Daoy (cell line): ENCODE measurements around the gene KDM2B. TPM values are rescaled to one million over a fixed set of nuclear protein-coding genes. Genes with fewer than 3 reads are reported as not detected.

Experiments used
- DNase-seq: peaks from one replicate; pipeline ENCODE4 v3.0.0-alpha.2; 2015; ENCODE audit warnings: low read depth
- total RNA-seq: library from RNA; depleted of rRNA; stranded (reverse); fragments of >200 nt; shearing (Covaris generic); gene quantifications from 2 replicates; pipeline ENCODE4 v1.2.3, GENCODE V29; 2014; rRNA removed

The KDM2B gene
- total RNA-seq: 21.5 and 39.4 TPM in 2 replicates

DNA sequence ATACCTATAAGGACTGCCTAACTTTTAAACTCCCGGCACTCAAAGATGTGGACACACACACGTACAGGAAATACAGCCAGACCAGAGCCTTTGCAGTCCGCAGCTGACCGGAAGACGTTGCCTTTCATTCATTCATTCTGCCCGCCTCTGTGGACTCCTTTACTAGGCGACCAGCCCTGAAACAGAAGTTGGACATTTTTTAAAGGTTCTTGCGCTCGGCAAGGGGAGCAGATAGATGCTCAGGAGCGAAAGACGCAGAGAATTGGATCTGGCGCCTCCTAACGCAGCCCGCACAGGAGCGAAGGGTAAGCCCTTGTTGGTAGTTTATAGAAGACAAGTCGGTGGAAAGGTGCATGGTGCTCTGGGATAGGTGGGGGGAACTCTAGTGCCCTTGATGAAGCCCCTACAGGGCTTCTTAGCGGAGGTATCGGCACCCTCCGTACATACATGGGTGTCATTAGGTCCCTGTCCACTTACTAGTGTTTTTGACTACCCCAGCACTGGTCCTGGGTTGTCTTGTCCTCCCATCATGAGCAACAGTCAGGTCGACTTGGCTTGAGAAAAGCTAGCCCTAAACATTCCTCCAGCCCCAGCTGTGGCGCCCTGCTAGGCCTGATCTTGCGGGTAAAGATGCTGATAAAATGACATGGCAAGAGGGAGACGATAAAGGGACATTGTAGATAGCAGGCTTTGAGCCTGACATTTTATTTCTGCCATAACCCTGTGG is at the start of gene KDM2B:
Gene KDM2B (minus strand): TSS at position 65 of the 727 bp plus-strand sequence. CDS start 112 bp downstream, outside the sequence.
- peak; percentile 41 for DNase-seq

DNA sequence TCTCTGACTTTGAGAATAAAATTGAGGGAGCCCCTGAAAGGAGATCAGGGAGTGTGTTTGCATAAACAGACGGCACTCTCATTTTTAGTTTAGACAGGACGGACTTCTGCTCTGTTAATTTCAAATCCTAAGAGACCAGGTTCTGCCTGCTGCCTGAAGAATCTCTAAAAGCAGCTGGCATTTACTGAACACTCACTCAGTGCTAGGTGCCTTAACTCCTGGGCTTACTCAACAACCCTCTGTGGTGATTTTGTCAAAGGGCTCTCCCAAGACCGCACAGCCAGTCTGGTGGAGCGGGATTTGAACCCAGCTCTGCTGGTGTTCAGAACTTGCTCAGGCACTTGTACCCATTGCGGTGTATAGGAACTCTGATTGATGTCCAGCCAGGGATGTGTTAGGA is 47.7 kb upstream of the KDM2B start:
- no peak for DNase-seq

DNA sequence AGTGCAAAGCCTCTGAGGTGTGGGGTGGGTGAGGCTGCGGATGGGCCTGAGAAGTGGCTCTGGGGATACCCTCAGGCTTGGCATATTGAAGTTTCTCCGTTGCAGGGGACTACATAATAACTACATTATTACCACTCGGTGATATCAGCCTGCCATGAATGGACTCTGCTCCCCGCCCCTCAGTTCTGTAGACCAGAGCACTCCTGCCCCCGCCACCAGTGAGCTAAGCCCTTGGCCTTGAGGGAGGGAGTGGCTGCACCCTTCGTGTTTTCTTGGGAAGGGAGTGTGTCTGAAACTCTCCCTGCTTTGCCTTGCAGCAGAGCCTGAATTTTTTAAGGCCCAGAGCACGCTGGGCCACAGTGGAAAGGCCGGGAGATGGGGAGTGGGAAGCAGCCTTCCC is 47.2 kb upstream of the KDM2B start:
- no peak for DNase-seq

DNA sequence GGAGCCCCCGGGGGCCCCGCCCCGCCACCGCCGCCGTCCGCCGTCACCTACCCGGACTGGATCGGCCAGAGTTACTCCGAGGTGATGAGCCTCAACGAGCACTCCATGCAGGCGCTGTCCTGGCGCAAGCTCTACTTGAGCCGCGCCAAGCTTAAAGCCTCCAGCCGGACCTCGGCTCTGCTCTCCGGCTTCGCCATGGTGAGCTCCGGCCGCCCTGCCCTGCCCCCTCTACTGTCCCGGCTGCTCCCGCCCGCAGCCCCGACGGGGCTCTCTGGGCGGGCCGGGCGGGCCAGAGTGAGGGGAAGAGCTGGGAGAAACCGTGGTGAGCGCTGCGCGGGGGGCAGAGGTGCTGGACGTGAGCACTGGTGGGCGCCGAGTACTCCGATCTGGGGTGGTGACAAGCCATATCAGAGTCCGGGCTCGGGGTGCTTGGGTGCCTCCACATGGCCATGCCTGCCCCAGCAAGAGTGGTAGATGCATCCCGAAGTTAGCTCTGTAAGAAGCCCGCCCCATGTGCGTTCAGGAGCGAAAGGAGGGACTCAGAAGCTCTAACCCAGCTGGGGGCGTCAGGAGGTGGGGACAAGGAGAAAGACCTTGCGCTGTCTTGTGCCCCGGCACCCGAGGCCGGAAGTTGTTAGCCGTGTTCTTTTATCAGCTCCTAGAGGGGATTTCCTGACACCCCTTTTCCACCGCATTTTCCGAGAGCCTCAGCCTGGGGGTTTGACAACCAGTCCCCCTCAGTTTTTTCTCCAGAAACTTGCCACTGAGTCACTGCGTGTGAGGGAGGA is 46.2 kb upstream of the KDM2B start:
- DNase-seq: peak; percentile 79

DNA sequence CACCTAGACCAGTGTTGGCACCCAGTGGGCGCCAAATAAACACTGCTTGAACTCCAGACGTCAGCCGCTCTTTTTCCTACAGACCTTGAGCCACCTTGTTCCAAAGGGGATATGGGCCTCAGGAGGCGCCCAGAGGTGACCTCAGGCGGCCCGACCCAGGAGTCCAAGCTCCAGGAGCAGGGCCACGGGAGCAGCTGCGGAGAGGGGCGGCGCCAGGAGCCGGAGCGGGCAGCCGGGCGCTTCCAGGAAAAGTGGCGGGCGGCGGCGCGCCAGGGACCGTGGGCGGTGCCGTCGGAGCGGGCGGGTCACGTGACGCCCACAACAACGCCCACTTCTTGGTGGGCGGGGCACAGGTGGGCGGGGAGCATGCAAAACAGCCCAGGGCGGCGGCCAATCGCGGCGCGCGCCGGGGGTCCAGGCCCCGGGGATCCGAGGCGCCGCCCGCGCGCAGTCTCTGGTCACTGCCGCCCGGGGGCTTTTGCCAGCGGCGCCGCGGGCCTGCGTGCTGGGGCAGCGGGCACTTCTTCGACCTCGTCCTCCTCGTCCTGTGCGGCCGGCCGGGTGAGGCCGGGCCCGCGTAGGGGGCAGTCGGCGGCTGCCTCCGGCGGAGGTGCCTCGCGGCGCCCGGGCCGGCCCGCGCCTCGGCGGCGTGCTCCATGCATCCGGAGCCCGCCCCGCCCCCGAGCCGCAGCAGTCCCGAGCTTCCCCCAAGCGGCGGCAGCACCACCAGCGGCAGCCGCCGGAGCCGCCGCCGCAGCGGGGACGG is 45.4 kb upstream of the KDM2B start, which contains the start of gene ORAI1:
Gene ORAI1 (plus strand): TSS at position 444 of the 766 bp plus-strand sequence.
- peak; percentile 98 for DNase-seq

DNA sequence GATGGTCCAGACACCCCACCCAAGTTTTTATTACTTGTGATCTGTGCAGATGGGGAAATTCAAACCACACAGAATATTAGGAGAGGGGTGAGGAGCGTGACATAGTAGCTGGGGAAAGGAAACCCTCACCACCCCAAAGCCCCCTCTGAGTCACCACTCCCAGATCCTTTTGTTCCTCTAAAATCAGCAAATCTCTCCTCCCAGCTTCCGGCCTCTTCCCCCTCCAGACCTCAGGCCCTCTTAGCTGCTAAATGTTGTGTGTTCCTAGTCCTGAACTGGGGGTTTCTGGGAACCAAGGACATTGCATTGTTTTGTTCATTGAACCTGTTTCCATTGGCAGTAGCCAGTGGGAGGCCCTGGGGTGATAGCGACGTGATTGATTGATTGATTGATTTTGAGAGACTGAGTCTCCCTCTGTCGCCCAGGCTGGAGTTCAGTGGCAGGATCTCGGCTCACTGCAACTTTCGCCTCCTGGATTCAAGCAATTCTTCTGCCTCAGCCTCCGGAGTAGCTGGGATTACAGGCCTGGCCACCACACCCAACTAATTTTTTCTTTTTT is 39.6 kb upstream of the KDM2B start:
- peak; percentile 18 for DNase-seq

DNA sequence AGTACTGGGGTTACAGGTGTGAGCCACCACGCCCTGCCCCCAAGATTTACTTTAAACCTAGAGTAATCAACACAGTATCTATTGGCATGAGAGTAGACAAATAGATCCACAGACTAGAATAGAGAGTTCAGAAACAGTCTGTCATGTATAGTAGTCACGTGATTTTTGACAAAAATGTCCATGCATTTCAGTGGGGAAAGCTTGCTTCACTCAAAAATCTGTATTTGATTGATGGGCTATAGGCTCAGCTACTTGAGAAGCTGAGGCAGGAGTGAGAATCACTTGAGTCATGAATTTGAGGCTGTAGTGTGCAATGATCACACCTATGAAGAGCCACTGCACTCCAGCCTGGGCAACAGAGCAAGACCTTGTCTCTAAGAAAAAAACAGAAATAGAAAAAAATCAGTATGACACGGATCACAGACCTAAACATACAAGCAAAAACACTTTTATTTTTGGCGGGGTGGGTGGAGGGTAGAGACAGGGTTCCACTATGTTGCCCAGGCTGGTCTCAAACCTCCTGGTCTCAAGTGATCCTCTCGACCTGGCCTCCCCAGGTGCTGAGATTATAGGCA is 37.9 kb upstream of the KDM2B start:
- DNase-seq: no peak

DNA sequence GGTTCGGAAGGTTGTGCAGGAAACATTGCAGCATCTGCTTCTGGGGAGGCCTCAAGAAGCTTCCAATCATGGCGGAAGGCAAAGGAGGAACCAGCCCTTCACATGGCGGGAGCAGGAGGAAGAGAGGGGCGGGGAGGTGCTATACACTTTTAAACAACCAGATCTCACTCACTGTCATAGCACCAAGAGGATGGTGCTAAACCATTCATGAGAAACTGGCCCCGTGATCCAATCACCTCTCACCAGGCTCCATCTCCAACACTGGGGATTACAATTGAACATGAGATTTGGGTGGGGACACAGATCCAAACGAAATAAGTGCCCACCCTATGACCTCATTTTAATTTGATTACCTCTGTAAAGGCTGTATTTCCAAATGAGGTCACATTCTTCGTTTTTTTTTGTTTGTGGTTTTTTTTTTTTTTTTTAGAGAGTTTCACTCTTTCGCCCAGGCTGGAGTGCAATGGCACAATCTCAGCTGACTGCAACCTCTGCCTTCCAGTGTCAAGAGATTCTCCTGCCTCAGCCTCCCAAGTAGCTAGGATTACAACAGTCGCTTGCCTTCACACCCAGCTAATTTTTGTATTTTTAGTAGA is 34.1 kb upstream of the KDM2B start:
- no peak for DNase-seq

DNA sequence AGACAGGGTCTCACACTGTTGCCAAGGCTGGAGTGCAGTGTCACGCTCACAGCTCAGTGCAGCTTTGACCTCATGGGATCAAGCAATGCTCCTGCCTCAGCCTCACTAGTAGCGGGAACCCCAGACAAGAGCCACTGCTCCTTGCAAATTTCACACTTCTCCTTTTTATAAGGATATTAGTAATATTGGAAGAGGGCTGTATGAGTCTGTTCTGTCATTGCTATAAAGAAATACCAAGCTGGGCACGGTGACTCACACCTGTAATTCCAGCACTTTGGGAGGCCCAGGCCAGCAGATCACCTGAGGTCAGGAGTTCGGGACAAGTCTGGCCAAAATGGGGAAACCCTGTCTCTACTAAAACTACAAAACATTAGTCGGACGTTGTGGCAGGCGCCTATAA is 32.6 kb upstream of the KDM2B start:
- no peak for DNase-seq

DNA sequence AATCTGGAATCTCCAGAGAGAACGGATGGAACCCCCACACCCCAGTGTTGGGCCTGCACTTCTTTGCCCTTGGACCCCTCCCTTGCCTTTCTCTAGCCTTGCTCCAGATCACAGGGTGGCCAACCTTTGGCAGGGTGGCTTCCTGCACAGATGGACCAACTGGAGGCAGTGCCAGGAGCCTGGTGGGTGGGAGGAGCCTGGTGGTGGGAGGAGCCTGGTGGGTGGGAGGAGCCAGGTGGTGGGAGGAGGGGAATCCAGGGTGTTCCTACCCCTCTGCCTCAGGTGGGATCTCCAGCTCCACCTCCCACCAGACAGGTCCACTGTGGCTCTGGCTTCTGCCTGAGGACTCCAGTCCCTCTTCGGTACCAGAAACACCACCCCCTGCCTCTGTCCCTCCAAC is 30.5 kb upstream of the KDM2B start:
- peak; percentile 27 for DNase-seq

DNA sequence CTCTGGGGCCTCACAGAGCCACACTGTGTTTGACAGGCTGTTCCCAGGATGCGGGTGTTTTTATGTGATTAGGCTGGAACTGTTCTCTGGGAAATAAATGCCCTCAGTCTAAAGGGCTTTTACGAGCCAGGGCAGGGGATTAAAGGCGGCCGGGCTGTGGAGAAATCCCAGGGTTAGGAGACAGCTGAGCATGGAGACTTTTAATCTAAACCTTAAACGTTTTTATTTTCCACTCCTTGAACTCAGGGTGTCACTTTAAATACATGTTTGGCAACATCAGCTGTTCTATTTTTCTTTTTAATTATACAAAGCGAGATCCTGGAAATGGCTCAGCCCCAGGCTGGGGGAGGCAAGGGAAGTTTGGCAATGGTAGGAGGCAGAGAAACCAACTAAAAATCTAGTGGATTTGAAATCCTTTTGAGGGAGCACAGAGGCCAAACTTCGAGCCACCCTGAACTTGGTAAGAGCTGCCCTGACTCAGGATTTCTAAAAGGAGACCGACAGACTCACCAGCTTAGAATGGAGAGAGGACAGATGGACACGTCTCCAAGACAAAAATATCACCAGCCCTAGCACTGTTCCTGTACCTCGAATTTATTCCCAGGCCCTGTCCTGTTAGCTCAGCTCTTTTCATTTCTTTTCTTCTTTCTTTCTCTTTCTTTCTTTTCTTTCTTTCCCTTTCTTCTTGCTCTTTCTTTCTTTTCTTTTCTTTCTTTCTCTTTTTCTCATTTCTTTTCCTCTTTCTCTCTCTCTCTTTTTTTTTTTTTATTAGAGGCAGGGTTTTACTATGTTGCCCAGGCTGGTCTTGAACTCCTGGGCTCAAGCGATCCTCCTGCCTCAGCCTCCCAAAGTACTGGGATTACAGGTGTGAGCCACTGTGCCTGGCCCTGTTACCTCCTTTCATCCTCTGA is 29.7 kb upstream of the KDM2B start:
- no peak for DNase-seq

DNA sequence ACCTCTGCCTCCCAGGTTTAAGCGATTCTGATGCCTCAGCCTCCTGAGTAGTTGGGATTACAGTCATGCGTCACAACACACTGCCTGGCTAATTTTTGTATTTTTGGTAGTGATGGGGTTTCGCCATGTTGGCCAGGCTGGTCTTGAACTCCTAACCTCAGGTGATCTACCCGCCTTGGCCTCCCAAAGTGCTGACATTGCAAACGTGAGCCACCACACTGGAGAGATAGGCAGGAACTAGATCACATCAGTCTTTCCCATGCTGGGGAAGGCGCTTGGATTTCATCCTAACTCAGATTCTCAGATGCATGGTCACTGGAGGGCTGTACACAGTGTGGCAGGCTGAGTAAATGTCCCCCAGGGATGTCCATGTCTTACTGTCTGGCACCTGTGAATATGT is 27.5 kb upstream of the KDM2B start:
- DNase-seq: no peak

DNA sequence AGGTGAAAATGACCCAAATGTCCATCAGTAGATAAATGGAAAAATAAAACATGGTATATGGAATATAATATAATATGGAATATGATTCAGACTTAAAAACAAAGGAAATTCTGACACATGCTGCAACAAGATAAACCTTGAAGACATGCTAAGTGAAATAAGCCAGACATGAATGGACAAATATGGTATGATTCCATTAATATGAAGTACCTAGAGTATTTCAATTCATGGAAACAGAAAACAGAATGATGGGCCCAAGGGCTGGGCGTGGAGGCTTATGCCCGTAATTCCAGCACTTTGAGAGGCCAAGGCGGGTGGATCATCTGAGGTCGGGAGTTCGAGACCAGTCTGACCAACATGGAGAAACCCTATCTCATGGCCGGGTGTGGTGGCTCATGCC is 22.8 kb upstream of the KDM2B start:
- no peak for DNase-seq

DNA sequence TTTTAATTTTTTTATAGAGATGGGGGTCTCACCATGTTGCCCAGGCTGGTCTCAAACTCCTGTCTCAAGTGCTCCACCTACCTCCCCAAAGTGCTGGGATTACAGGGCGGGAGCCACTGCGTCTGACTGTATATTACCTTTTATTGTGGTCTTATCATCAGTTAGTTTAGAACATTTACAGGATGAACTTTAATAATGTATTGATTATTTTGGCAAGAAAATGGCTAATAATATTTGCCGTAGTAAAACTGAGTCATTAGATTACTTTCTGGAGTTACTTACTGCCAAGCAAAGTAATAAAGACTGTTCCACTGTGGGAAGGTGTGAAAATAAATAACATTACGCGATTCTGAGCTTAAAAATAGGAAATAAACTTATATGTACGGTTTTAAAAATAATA is 21.9 kb upstream of the KDM2B start:
- DNase-seq: no peak

DNA sequence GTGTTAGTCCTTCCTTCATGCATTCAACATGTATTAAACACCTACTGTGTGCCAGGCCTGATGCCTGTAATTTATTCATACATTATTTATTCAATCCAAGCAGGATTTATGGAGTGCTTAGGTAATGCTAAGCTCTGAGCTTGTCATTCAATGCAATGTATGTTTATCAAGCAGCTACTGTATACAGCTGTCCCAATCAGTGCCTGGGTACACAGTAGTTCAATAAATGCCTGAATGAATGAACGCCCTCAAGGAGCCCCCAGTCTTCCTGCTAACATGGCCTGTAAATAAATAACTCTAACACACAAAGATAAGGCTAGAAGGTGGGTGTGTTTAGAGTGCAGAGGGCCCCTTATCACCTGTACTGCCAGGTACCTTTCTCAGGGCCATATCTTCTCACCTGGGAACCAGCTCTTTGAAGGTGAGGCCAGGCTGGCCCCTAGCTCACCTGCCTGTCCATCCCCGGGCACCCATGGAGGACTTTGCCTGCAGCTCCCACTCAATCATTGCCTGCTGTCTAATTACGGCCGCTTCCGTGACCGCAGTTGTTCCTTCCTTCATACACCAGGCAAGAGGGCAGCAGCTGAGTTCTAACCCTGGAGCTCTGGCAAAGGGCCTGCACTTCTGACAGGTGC is 20.0 kb upstream of the KDM2B start:
- no peak for DNase-seq

DNA sequence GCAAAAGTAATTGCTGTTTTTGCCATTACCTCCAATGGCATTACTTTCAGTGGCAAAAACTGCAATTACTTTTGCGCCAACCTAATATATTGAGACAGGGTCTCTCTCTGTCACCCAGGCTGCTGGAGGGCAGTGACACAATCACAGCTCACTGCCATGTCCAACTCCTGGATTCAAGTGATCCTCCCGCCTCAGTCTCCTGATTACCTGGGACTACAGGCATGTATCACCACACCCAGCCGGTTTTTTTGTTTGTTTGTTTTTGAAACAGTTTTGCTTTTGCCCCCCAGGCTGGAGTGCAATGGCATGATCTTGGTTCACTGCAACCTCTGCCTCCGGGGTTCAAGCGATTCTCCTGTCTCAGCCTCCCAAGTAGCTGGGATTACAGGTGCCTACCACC is 15.7 kb upstream of the KDM2B start:
- no peak for DNase-seq

DNA sequence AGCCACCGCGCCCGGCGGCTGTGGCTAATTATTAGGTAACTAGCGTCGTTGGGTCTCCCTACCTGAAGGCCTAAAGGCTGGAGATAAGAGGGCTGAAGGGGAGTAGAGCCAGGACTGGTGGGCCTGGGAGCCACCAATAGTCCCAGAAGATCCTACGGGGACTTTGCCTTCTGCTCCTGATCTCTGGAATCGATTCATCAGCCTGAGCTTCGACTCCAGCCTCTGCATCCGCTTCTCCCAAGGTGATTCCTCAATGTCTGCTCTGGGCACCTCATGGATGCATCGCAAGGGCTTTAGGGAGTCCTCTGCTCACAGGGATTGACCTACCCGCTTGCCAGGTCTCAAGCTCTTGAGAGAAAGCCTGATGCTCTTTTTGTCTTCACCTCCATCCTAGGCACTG is 14.7 kb upstream of the KDM2B start:
- no peak for DNase-seq

DNA sequence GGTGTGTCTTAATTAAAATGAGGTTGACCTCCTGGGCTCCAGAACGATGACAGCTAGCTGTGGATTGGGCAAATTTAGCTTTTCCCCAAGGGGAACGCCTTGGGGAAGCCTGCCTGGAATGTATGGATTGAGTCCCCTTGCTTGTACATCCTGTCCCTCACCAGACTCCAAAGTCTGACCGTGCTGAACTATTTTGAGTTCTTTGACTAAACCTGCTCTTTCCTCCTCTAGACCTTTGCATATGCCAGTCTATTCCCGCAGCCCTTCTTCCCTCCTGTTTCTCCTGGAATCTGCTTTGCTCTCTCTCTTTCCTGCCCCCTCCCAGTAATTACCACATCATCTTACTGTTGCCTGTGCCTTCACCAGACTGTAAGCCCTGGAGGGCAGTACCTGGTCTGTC is 11.5 kb upstream of the KDM2B start:
- no peak for DNase-seq

DNA sequence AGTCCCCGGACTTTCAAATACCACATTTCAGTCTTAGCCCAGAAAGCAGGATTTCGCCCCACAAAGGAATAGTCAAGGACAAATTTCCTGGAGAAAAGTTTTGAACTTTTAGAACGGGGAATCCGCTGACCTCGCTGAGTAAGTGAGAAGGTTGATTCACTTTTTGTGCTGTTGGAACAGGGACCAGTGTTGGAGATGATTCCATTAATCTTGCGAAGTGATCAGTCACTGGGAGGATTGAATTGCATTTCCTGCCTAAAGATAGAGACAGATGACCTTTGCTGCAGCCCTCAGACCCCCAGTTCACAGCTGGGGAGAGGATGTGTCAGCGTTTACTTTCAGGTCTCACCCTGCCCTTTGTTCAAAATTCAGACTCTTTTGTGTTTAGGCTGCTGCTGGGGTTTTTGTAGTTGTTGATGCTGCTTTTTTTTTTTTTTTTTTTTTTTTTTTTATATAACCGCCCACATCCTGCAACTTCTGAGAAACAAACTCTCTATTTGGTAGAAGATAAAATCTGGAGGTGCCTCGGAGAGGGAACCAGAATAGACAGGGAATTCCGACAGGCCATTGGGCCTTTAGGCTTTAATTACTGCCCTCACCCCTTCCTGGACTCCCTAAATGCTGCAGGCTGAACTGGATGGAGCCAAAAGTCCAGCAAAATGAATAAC is 9.8 kb upstream of the KDM2B start:
- peak; percentile 64 for DNase-seq
